Caco-2 (cell line): ENCODE results near the gene CDC42EP2. TPM values are rescaled to one million over a fixed set of nuclear protein-coding genes. Genes with fewer than 3 reads are reported as not detected.

Experiments
- BruUV-seq: library from RNA; stranded (reverse); fragments of 400-500 nt; replicated peaks from 2 replicates; lab custom pipeline; 2021; lab: Mats Ljungman, UMichigan
- CTCF ChIA-PET: fragments of 300-600 bp; sonication (Branson Sonifier 250); formaldehyde crosslinking; loops from one replicate; lab custom pipeline; 2022; ENCODE audit warnings: antibody characterized with exemption; lab: Charles Lee
- POLR2A ChIA-PET: fragments of 300-600 bp; sonication (Branson Sonifier 250); formaldehyde crosslinking; loops from one replicate; lab custom pipeline; 2022; ENCODE audit warnings: antibody characterized with exemption; lab: Charles Lee
- DNase-seq, 2 experiments: peaks; one replicate each; pipeline versions ENCODE4 v3.0.0 to v3.0.0-alpha.2; 2020 to 2022
- H3K27me3 ChIP-seq: replicated peaks from 2 replicates; pipeline ENCODE4 v1.6.0; 2011; ENCODE audit warnings: low read length; ENCODE audit not compliant: control insufficient read depth, insufficient read depth
- H3K36me3 ChIP-seq: 2 replicates; pipeline ENCODE4 v1.5.1; 2011; ENCODE audit warnings: low read length; ENCODE audit not compliant: control insufficient read depth, insufficient read depth
- H3K4me1 ChIP-seq: fragments of 250-450 bp; sonication (Bioruptor Pico); 2 replicates; pipeline ENCODE4 v1.5.1; 2020; ENCODE audit warnings: mild to moderate bottlenecking
- H3K4me3 ChIP-seq: 2 replicates; pipeline ENCODE4 v1.5.1; 2011; ENCODE audit warnings: low read depth, mild to moderate bottlenecking, control low read depth, low read length
- H3K9me3 ChIP-seq: fragments of 250-450 bp; sonication (Bioruptor Pico); 2 replicates; pipeline ENCODE4 v1.5.1; 2020; ENCODE audit warnings: mild to moderate bottlenecking, moderate library complexity
- H3K27ac Mint-ChIP-seq: one replicate; pipeline ENCODE4 v1.8.0; 2022; ENCODE audit warnings: mixed read lengths; ENCODE audit not compliant: unreplicated experiment
- H3K27me3 Mint-ChIP-seq: one replicate; pipeline ENCODE4 v1.8.0; 2022; ENCODE audit warnings: mixed read lengths; ENCODE audit not compliant: insufficient read depth, unreplicated experiment
- H3K36me3 Mint-ChIP-seq: one replicate; pipeline ENCODE4 v1.8.0; 2022; ENCODE audit warnings: mild to moderate bottlenecking, mixed read lengths; ENCODE audit not compliant: insufficient read depth, unreplicated experiment
- H3K4me1 Mint-ChIP-seq: one replicate; pipeline ENCODE4 v1.8.0; 2022; ENCODE audit warnings: low read depth, mixed read lengths; ENCODE audit not compliant: unreplicated experiment
- H3K4me3 Mint-ChIP-seq: one replicate; pipeline ENCODE4 v1.8.0; 2022; ENCODE audit warnings: mild to moderate bottlenecking, moderate library complexity, mixed read lengths; ENCODE audit not compliant: unreplicated experiment
- H3K9me3 Mint-ChIP-seq: one replicate; pipeline ENCODE4 v1.8.0; 2022; ENCODE audit warnings: mixed read lengths; ENCODE audit not compliant: unreplicated experiment
- intact Hi-C: fragments of 100-400 bp; cut with micrococcal nuclease; formaldehyde crosslinking; loops from one replicate; pipeline ENCODE4 v1.10.0; 2022; ENCODE audit not compliant: unreplicated experiment
- total RNA-seq: library from RNA; stranded (reverse); gene quantifications from 2 replicates; pipeline ENCODE4 v1.2.3, GENCODE V29; 2022
- TF ChIP-seq, protein P1 (sequence below), 2 experiments: fragments of 200-600 bp in 1 of 2; IDR thresholded peaks; 1 replicate in 1 of 2; 2 replicates in 1 of 2; pipeline versions ENCODE4 v1.5.1 to v1.8.0; 2011 to 2022; ENCODE audit warnings: antibody characterized with exemption in 1 of 2, control low read depth in 1 of 2, inconsistent platforms in 1 of 2, low read depth in 1 of 2, low read length in 1 of 2, mild to moderate bottlenecking in 1 of 2, moderate library complexity in 1 of 2; ENCODE audit not compliant: insufficient read depth in 1 of 2, severe bottlenecking in 1 of 2, unreplicated experiment in 1 of 2

CDC42EP2 gene
- total RNA-seq, 1 experiment from 2014 or later: 38.0 TPM

DNA sequence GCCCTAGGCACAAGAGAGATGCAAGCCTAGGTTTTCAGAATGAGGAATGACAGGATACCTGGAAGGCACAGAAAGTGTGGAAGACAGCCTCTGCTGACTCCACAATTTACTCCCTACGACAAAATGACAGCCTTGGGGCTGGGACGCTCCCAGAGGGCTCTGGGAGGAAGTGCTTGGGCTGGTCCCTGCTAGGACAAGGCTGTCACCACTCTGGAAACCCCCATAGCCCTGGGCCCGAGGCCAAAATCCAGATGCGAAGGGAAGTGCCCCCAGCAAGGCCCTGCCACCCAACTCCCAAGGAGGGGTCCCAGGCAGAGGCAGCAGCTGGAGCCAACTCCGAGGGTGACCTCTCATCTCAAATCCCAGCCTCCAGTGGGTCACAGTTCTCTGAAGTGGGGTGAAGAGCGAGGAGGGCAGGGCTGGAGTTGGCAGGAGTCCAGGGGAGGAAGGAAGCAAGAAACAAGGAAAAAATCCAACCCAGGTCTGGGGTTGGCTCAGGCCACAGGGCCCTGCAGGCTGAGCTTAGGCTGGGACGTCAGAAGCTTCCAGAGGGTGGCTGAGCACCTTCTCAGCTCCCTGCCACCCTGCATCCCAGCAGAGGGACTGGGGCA lies 6.3 kb upstream of the CDC42EP2 start:
- Mint-ChIP-seq H3K9me3 (no peaks in the 10 kb centered on the region), H3K36me3 (peaks cover 25% of the 10 kb centered on the region), H3K4me1 (peaks cover 33% of the 10 kb centered on the region), H3K27ac (peak overlapping the region; percentile 56), H3K27me3 (no peaks in the 10 kb centered on the region), H3K4me3 (peak overlapping the region; percentile 4)
- CTCF ChIA-PET: no interaction called here
- Histone ChIP-seq H3K4me1 (peaks cover 45% of the 10 kb centered on the region), H3K36me3 (no peaks in the 10 kb centered on the region), H3K27me3 (no peaks in the 10 kb centered on the region), H3K4me3 (no peak overlapping the region), H3K9me3 (no peaks in the 10 kb centered on the region)
- TF ChIP-seq, protein P1, sequence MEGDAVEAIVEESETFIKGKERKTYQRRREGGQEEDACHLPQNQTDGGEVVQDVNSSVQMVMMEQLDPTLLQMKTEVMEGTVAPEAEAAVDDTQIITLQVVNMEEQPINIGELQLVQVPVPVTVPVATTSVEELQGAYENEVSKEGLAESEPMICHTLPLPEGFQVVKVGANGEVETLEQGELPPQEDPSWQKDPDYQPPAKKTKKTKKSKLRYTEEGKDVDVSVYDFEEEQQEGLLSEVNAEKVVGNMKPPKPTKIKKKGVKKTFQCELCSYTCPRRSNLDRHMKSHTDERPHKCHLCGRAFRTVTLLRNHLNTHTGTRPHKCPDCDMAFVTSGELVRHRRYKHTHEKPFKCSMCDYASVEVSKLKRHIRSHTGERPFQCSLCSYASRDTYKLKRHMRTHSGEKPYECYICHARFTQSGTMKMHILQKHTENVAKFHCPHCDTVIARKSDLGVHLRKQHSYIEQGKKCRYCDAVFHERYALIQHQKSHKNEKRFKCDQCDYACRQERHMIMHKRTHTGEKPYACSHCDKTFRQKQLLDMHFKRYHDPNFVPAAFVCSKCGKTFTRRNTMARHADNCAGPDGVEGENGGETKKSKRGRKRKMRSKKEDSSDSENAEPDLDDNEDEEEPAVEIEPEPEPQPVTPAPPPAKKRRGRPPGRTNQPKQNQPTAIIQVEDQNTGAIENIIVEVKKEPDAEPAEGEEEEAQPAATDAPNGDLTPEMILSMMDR (IDR thresholded peaks at IDR 0.05; ENCODE audit: insufficient read depth in 1 of 2, low read depth in 1 of 2, low read length in 1 of 2, severe bottlenecking in 1 of 2, unreplicated experiment in 1 of 2): no peak
- BruUV-seq: no TSS peak
- intact Hi-C loops: no loop called here
- POLR2A ChIA-PET: no interaction called here
- DNase-seq: no peak

DNA sequence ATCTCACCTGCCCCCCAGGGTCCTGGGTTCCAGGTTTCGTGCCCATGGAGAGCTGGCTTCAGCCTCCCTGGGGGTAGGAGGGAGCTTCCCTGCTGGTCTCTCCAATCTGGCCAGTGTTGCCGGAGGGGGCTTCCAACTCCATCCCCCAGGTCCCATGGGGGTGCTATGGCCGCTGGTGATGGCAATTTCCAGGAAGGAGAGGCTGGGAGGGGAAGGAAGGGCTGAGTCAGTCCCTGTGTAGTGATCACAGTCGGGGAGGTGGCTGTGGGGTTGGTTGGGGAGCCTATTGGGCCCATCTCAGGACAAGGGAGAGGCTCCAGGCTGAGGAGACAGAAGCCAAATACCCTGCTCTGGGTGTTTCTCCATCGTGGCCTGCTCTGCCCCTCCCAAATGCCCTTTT lies 5.7 kb upstream of the CDC42EP2 start:
- Mint-ChIP-seq H3K36me3 (peaks cover 25% of the 10 kb centered on the region), H3K4me3 (no peak overlapping the region), H3K27ac (peak overlapping the region; percentile 49), H3K27me3 (no peaks in the 10 kb centered on the region), H3K9me3 (no peaks in the 10 kb centered on the region), H3K4me1 (peaks cover 35% of the 10 kb centered on the region)
- no peaks in the 10 kb centered on the region for H3K36me3 ChIP-seq
- intact Hi-C loops: no loop called here
- H3K27me3 ChIP-seq: no peaks in the 10 kb centered on the region
- peaks cover 50% of the 10 kb centered on the region for H3K4me1 ChIP-seq
- TF ChIP-seq, protein P1 (IDR thresholded peaks at IDR 0.05; ENCODE audit: insufficient read depth in 1 of 2, low read depth in 1 of 2, low read length in 1 of 2, severe bottlenecking in 1 of 2, unreplicated experiment in 1 of 2): no peak
- DNase-seq: no peak
- H3K9me3 ChIP-seq: no peaks in the 10 kb centered on the region
- ChIA-PET POLR2A (no interaction called here), CTCF (interaction anchor here (0.7 kb wide), 1 partner anchor 634 kb away, joined by 6 read pairs; no protein-coding TSS in a partner anchor)
- H3K4me3 ChIP-seq: no peak overlapping the region
- no TSS peak for BruUV-seq

DNA sequence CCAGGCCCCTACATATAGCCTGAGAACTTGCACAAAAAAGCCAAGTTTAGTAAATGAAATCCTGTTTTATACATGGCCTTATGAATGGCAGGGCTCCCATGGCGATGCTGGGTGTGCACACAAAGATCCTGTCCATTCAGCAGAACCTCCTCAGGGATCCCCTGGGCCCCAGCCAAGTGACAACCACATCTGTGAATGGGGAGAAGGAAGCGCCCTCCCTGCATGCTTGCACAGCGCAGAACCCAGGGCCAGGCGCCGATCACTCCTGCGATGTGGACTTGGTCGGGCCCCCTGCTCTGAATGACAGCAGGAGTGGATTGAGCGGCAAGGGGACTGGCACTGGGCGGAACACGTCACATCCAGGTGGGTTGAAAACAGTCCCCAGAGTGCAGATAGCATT lies 4.5 kb upstream of the CDC42EP2 start:
- Mint-ChIP-seq H3K9me3 (no peaks in the 10 kb centered on the region), H3K27me3 (no peaks in the 10 kb centered on the region)

More for the DNA sequence above, 4.5 kb upstream of the CDC42EP2 start:
- no TSS peak for BruUV-seq
- H3K27me3 ChIP-seq: no peaks in the 10 kb centered on the region
- ChIA-PET POLR2A (no interaction called here), CTCF (interaction anchor here (0.6 to 1.3 kb wide), 3 partner anchors 35 to 106 kb away, joined by 3 to 15 read pairs (median 3); no protein-coding TSS in a partner anchor)
- no peak overlapping the region for H3K27ac Mint-ChIP-seq
- H3K36me3 ChIP-seq: no peaks in the 10 kb centered on the region
- H3K4me3 Mint-ChIP-seq: no peak overlapping the region
- TF ChIP-seq, protein P1 (IDR thresholded peaks at IDR 0.05; ENCODE audit: insufficient read depth in 1 of 2, low read depth in 1 of 2, low read length in 1 of 2, severe bottlenecking in 1 of 2, unreplicated experiment in 1 of 2): no peak
- peaks cover 26% of the 10 kb centered on the region for H3K4me1 Mint-ChIP-seq
- intact Hi-C loops: no loop called here
- H3K4me1 ChIP-seq: peaks cover 41% of the 10 kb centered on the region
- H3K9me3 ChIP-seq: no peaks in the 10 kb centered on the region
- H3K4me3 ChIP-seq: no peak overlapping the region
- no peak for DNase-seq
- peaks cover 24% of the 10 kb centered on the region for H3K36me3 Mint-ChIP-seq
